Measurements from ENCODE around the gene TMEM259.

TMEM259 gene

DNA sequence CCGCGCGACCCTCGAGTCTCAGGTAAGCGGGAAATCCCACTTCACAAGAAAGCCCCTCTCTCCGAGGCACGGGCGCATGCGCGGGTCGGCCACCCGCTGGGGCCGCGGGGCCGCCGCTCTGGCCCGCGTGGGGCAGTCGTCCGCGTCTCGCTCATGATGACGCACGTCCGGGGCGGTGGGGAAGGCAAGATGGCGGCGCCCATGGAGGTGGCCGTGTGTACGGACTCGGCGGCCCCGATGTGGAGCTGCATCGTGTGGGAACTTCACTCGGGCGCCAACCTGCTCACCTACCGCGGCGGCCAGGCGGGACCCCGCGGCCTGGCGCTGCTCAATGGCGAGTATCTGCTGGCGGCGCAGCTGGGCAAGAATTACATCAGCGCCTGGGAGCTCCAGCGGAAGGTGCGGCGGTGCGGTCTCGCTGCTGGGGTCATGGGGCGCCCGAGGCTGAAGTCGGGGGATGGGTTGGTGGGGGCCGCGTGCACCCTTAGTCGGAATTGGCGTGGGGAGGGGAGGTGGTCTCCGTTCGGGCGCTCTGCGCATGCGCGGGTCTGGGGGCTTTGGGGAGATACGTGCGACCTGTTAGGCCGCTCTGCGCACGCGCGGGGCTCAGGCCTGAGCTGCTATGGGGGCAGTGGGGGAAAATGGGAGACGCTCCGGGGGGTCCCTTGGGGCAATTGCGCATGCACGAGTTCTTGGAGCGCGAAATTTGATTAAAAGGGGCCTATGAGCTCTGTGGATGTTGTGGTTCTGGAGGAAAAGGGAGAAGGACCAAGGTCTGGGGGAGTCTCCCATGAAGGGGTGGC is 36.6 kb downstream of the TMEM259 start, which contains the start of gene WDR18:
Gene WDR18 (plus strand): TSS at position 181 of the 803 bp plus-strand sequence. CDS start 9 bp downstream, at position 190.
- Histone ChIP-seq H3K4me3 (ENCODE audit: low read length) (peak within 1 kb of the TSS; percentile 84), H2AFZ (ENCODE audit: low read depth, low read length) (peak within 1 kb of the TSS; percentile 28), H3K4me1 (ENCODE audit: insufficient read depth, low read length) (peaks cover 19% of the 10 kb centered on the region), H3K9me3 (ENCODE audit: low read length) (no peaks in the 10 kb centered on the region), H3K36me3 (ENCODE audit: insufficient read depth, low read length) (peaks cover 27% of the 10 kb centered on the region), H3K27me3 (ENCODE audit: insufficient read depth, low read length) (no peaks in the 10 kb centered on the region)

GRCh38 chr19:982567-983170 is 38.3 kb downstream of the TMEM259 start:
- peaks cover 23% of the 10 kb centered on the region for H3K4me1 ChIP-seq (ENCODE audit: insufficient read depth, low read length)
- no peaks in the 10 kb centered on the region for H3K9me3 ChIP-seq (ENCODE audit: low read length)
- H3K4me3 ChIP-seq (ENCODE audit: low read length): peak overlapping the region; percentile 3
- H3K36me3 ChIP-seq (ENCODE audit: insufficient read depth, low read length): peaks cover 17% of the 10 kb centered on the region
- H2AFZ ChIP-seq (ENCODE audit: low read depth, low read length): no peak overlapping the region
- H3K27me3 ChIP-seq (ENCODE audit: insufficient read depth, low read length): no peaks in the 10 kb centered on the region

- Histone ChIP-seq H3K9me3 (ENCODE audit: low read length) (no peaks in the 10 kb centered on the region), H3K27me3 (ENCODE audit: insufficient read depth, low read length) (no peaks in the 10 kb centered on the region), H3K4me1 (ENCODE audit: insufficient read depth, low read length) (peaks cover 23% of the 10 kb centered on the region), H3K4me3 (ENCODE audit: low read length) (peak overlapping the region; percentile 2), H2AFZ (ENCODE audit: low read depth, low read length) (no peak overlapping the region), H3K36me3 (ENCODE audit: insufficient read depth, low read length) (no peaks in the 10 kb centered on the region)
Measured at GRCh38 chr19:980133-980998, 40.6 kb downstream of the TMEM259 start.

DNA sequence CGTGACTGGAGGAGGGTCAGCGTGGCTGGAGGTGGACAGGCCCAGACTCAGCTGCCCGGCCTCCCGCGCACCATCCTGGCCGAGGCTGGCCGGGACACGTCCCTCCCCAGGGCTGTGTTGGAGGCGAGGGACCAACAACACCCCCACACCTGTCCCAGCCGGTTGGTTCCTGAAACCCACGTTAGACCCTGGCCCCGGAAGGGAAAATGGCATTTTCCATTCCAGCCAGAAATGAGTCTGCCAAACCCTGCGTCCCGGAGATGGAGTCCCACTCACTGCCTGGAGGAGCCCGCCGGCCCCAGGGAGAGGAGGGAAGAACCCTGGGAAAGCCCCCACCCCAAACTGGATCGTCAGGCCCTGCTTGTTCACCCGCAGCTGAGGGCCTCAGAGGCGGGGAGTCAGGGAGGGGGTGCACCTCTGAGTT is 41.6 kb downstream of the TMEM259 start:
- no peak overlapping the region for H3K4me3 ChIP-seq (ENCODE audit: low read length)
- H3K9me3 ChIP-seq (ENCODE audit: low read length): no peaks in the 10 kb centered on the region
- no peaks in the 10 kb centered on the region for H3K27me3 ChIP-seq (ENCODE audit: insufficient read depth, low read length)
- no peak overlapping the region for H2AFZ ChIP-seq (ENCODE audit: low read depth, low read length)
- no peaks in the 10 kb centered on the region for H3K36me3 ChIP-seq (ENCODE audit: insufficient read depth, low read length)
- H3K4me1 ChIP-seq (ENCODE audit: insufficient read depth, low read length): peaks cover 19% of the 10 kb centered on the region

GRCh38 chr19:977058-977464 is 43.9 kb downstream of the TMEM259 start:
- no peak overlapping the region for H2AFZ ChIP-seq (ENCODE audit: low read depth, low read length)
- H3K4me1 ChIP-seq (ENCODE audit: insufficient read depth, low read length): peaks cover 16% of the 10 kb centered on the region
- H3K27me3 ChIP-seq (ENCODE audit: insufficient read depth, low read length): no peaks in the 10 kb centered on the region
- H3K36me3 ChIP-seq (ENCODE audit: insufficient read depth, low read length): peaks cover 6% of the 10 kb centered on the region
- H3K4me3 ChIP-seq (ENCODE audit: low read length): no peak overlapping the region
- H3K9me3 ChIP-seq (ENCODE audit: low read length): peaks cover 2% of the 10 kb centered on the region

GRCh38 chr19:976476-976875 is 44.4 kb downstream of the TMEM259 start:
- H3K36me3 ChIP-seq (ENCODE audit: insufficient read depth, low read length): peaks cover 10% of the 10 kb centered on the region
- peaks cover 16% of the 10 kb centered on the region for H3K4me1 ChIP-seq (ENCODE audit: insufficient read depth, low read length)
- H2AFZ ChIP-seq (ENCODE audit: low read depth, low read length): no peak overlapping the region
- H3K4me3 ChIP-seq (ENCODE audit: low read length): no peak overlapping the region
- H3K27me3 ChIP-seq (ENCODE audit: insufficient read depth, low read length): no peaks in the 10 kb centered on the region
- H3K9me3 ChIP-seq (ENCODE audit: low read length): peaks cover 3% of the 10 kb centered on the region

- peaks cover 23% of the 10 kb centered on the region for H3K36me3 ChIP-seq (ENCODE audit: insufficient read depth, low read length)
Measured at GRCh38 chr19:974564-975257, 46.2 kb downstream of the TMEM259 start.

DNA sequence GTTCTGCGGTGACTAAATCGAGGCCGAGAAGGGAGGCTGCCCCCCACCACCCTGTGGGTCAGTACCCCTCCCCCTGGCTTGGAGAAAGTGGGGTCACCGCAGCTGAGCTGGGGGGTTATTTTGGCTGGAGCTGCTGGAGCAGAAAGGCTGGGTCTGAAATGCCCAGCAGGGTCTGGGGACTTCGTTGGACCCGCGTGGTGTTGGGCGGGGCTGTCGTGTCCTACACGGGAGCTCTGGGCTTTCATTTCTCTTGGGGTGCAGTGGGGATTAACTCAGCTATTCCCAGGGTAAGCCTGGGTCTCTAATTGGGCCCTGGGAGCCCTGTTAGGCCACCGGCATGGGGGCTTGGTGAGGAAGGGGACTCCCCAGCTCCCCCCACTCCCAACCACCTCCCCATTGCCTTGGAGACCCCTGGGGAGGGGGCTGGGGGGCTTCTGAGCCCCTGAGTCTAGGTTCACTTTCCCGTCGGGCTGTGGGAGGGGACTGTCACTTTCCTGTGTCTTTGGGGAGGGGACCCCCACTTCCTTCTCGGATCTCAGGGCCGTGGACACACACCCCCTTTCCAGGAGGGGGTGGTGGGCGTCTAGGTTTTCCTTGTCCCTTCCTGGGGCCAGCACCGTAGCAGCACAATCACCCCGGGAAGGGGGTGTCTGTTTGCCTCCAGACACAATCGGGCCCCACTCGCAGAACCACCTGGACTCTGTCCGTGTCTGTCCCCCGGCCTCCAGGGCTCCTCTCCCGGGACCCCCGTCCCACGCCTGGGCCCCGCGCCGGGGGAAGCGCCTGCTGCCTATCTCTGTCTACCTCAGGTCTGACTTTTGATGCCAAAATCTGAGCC is 47.0 kb downstream of the TMEM259 start:
- Histone ChIP-seq H3K36me3 (ENCODE audit: insufficient read depth, low read length) (peaks cover 29% of the 10 kb centered on the region), H3K4me1 (ENCODE audit: insufficient read depth, low read length) (no peaks in the 10 kb centered on the region), H3K9me3 (ENCODE audit: low read length) (peaks cover 18% of the 10 kb centered on the region), H3K27me3 (ENCODE audit: insufficient read depth, low read length) (no peaks in the 10 kb centered on the region), H2AFZ (ENCODE audit: low read depth, low read length) (no peak overlapping the region), H3K4me3 (ENCODE audit: low read length) (no peak overlapping the region)

More at GRCh38 chr19:974564-975257, 46.2 kb downstream of the TMEM259 start:
- Histone ChIP-seq H3K4me1 (ENCODE audit: insufficient read depth, low read length) (peaks cover 6% of the 10 kb centered on the region), H3K4me3 (ENCODE audit: low read length) (no peak overlapping the region), H2AFZ (ENCODE audit: low read depth, low read length) (no peak overlapping the region), H3K9me3 (ENCODE audit: low read length) (peaks cover 14% of the 10 kb centered on the region), H3K27me3 (ENCODE audit: insufficient read depth, low read length) (no peaks in the 10 kb centered on the region)

GRCh38 chr19:972281-972680 is 48.6 kb downstream of the TMEM259 start:
- Histone ChIP-seq H3K4me3 (ENCODE audit: low read length) (no peak overlapping the region), H2AFZ (ENCODE audit: low read depth, low read length) (no peak overlapping the region), H3K9me3 (ENCODE audit: low read length) (peaks cover 24% of the 10 kb centered on the region), H3K27me3 (ENCODE audit: insufficient read depth, low read length) (no peaks in the 10 kb centered on the region), H3K4me1 (ENCODE audit: insufficient read depth, low read length) (no peaks in the 10 kb centered on the region), H3K36me3 (ENCODE audit: insufficient read depth, low read length) (peaks cover 40% of the 10 kb centered on the region)

GRCh38 chr19:971795-972194 is 49.1 kb downstream of the TMEM259 start:
- Histone ChIP-seq H3K36me3 (ENCODE audit: insufficient read depth, low read length) (peaks cover 44% of the 10 kb centered on the region), H3K4me1 (ENCODE audit: insufficient read depth, low read length) (no peaks in the 10 kb centered on the region), H3K9me3 (ENCODE audit: low read length) (peaks cover 24% of the 10 kb centered on the region), H3K4me3 (ENCODE audit: low read length) (no peak overlapping the region), H3K27me3 (ENCODE audit: insufficient read depth, low read length) (no peaks in the 10 kb centered on the region), H2AFZ (ENCODE audit: low read depth, low read length) (no peak overlapping the region)

DNA sequence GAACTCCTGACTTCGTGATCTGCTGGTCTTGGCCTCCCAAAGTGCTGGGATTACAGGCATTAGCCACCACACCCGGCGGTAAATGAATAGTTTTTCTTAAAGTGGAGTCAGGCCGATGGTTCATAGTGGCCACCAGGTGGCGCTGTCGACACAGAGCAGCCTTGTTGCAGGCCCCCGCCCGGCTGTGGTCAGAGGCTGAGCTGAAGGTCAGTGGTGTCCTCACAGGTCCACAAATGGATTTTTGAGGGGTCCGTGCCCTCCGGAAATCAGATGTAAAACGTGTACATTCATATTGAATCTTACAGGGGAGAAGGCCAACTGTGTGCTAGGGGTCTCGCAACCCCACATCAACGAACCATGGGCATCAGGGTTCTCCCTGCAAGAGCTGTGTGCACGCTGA is 50.2 kb downstream of the TMEM259 start:
- Histone ChIP-seq H2AFZ (ENCODE audit: low read depth, low read length) (no peak overlapping the region), H3K4me3 (ENCODE audit: low read length) (no peak overlapping the region), H3K4me1 (ENCODE audit: insufficient read depth, low read length) (no peaks in the 10 kb centered on the region), H3K9me3 (ENCODE audit: low read length) (peaks cover 29% of the 10 kb centered on the region), H3K27me3 (ENCODE audit: insufficient read depth, low read length) (no peaks in the 10 kb centered on the region), H3K36me3 (ENCODE audit: insufficient read depth, low read length) (peaks cover 49% of the 10 kb centered on the region)

Measured in neuron (in vitro differentiated cells).